Upper lobe of left lung (tissue), 4 donors: ENCODE results near the gene LYRM4.

Source experiments
- CTCF ChIP-seq, 6 experiments: fragments of 450-650 bp in 4 of 6; fragments of 200-600 bp in 2 of 6; sonication (generic) in 2 of 6; IDR thresholded peaks; one replicate each; pipeline ENCODE4 v1.5.1; 2016 to 2019; ENCODE audit warnings: antibody characterized with exemption in 6 of 6
- EP300 ChIP-seq, 4 donors: sonication (generic); formaldehyde crosslinking; IDR thresholded peaks; one replicate each; pipeline ENCODE4 v1.5.1; 2017; ENCODE audit warnings: antibody characterized with exemption in 4 of 4, control low read depth in 2 of 4
- POLR2A ChIP-seq, 4 donors: fragments of 450-650 bp; IDR thresholded peaks; one replicate each; pipeline ENCODE4 v1.5.1; 2016 to 2017; ENCODE audit warnings: antibody characterized with exemption in 4 of 4, mild to moderate bottlenecking in 2 of 4

- no peak for TF ChIP-seq POLR2A (IDR thresholded peaks at IDR 0.05)
- no peak for TF ChIP-seq CTCF (IDR thresholded peaks at IDR 0.05)
- TF ChIP-seq EP300 (IDR thresholded peaks at IDR 0.05): no peak
Observed at GRCh38 chr6:5087389-5087788, 173.4 kb downstream of the LYRM4 start.
